T-helper 22 cell (primary cell): Measurements from ENCODE around the gene IL23A.
A peak's percentile ranks its signal among the peaks of the same experiment; 100 is the strongest.
"Not testable (repeated sequence)": the region's sequence is repeated elsewhere in the genome, so short reads cannot be mapped to it uniquely, and the experiment has no call there.

Source experiments
- DNase-seq: peaks from one replicate; pipeline ENCODE4 v3.0.0-alpha.2; 2020; ENCODE audit warnings: low read depth

The IL23A gene, protein sequence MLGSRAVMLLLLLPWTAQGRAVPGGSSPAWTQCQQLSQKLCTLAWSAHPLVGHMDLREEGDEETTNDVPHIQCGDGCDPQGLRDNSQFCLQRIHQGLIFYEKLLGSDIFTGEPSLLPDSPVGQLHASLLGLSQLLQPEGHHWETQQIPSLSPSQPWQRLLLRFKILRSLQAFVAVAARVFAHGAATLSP

GRCh38 chr12:56338308-56339157, at the start of gene IL23A:
TSS of gene IL23A (plus strand) at chr12:56338884. CDS start at chr12:56339045, 161 bp downstream.
- peak; percentile 92 for DNase-seq

DNA sequence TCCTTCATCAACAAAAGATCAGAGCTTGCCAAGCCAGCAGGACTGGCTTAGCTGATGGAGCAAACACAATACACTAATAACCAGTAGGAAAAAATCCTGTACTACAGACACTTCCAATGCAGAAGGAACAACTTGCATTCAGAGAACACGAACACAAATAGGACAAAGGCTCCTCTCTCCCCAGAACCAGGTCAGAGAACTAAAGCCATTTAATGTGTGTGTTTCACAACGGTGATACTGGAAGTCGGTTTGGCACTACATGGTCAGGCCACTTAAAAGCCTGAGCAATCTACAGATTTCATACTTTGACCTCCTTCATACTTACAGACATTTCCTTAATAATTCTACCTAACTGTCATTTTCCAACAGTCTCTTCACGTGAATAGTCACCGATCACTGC, 44.9 kb upstream of the IL23A start:
- DNase-seq = no peak

GRCh38 chr12:56296295-56296694, 42.4 kb upstream of the IL23A start:
- no peak for DNase-seq

DNA sequence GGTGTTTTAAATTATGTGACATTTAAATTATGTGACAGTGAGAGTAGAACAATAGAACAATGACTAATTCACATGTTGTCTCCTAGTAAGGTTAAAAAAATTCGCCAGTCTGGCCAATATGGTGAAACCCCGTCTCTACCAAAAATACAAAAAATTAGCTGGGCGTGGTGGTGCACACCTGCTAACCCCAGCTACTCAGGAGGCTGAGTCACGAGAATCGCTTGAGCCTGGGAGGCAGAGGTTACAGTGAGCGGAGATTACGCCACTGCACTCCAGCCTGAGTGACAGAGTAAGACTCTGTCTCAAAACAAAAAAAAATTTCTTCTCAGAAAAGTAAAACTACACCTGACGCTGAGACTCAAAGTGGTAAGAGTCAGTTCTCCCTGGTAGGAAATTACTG, 41.3 kb upstream of the IL23A start:
- no peak for DNase-seq

GRCh38 chr12:56298828-56299227, 39.9 kb upstream of the IL23A start:
- no peak for DNase-seq

DNA sequence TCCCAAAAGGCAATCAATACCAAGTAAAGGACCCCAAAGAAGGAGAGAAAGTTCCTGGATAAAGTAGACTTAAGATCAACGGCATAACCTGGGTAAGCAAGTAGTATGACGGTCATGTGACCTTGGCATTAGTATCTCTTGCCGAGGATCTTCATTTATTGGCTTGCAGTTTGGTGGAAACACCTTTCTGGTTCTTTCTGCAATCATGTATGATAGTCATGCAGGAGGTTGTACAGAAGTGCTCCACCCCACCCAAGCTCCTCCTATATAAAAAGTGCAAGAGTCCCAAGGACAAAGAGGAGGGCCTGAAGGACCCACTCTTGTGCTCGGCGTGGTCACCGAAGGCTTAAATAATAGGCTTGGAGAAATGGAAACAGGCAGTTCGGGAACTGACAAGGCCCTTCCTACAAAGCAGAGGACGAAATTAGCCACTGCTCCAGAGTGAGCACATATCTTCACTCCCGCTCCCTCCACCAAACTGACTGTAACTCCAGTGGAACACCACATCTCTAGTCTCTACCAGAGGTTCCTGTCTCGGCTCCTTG, 39.3 kb upstream of the IL23A start:
- DNase-seq = no peak

DNA sequence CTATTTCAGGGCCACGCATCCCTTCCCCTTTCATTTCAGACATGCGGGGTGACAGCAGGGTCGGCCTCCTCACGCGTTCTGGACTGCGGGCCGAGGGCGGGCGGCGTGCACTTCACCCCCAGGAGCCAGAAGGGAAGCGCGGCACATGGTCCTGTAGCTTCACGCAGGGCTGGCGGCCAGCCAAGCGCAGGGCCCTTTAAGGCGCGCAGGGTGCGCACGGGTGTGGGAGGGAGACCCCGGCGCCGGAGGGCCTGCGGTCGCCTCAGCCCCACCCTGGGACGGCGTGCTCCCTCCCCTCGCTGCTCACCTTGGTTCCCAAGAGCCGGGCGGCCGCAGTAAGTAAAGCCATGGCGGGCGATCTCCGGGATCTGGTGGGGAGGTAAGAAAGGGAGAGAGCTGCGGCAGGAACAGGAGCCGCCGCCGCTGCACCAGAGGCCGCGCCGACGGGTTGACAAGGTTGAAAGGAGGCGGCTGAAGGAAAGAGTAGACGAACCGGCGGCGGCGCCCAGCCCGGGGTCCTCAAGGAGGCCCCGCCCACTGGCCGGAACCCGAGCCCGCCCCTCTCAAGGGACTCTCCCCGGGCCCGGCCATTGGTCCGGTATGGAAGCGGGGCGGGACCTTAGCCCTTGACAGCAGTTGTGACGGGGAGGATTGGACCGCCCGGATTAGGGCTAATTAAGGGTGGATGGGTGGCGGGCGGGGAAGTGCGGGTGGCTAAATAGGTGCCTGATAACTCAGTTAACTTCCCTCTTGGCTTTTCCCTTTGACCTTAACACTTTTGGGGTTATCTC, 38.6 kb upstream of the IL23A start, which contains the start of gene CS:
TSS of gene CS (minus strand) at position 478 of the 791 bp plus-strand sequence. CDS start at position 349, 129 bp downstream.
- peak; percentile 98 for DNase-seq

- DNase-seq = no peak
Observed at GRCh38 chr12:56300644-56301464, 37.8 kb upstream of the IL23A start.

- no peak for DNase-seq
Observed at GRCh38 chr12:56304276-56304675, 34.4 kb upstream of the IL23A start.

- no peak for DNase-seq
Observed at GRCh38 chr12:56304872-56305590, 33.7 kb upstream of the IL23A start.

GRCh38 chr12:56307221-56307965, 31.3 kb upstream of the IL23A start:
- DNase-seq = no peak

- DNase-seq = no peak
Observed at GRCh38 chr12:56308714-56309113, 30.0 kb upstream of the IL23A start.

- DNase-seq = no peak
Observed at GRCh38 chr12:56311003-56311402, 27.7 kb upstream of the IL23A start.

GRCh38 chr12:56315249-56315621, 23.4 kb upstream of the IL23A start:
- no peak for DNase-seq

GRCh38 chr12:56315622-56316473, 22.8 kb upstream of the IL23A start, which contains the start of gene CNPY2:
TSS of gene CNPY2 (minus strand) at chr12:56315988. CDS start at chr12:56315217, 771 bp downstream.
- peak; percentile 93 for DNase-seq

- no peak for DNase-seq
Observed at GRCh38 chr12:56317675-56318074, 21.0 kb upstream of the IL23A start.

- no peak for DNase-seq
Observed at GRCh38 chr12:56321027-56321426, 17.7 kb upstream of the IL23A start.

DNA sequence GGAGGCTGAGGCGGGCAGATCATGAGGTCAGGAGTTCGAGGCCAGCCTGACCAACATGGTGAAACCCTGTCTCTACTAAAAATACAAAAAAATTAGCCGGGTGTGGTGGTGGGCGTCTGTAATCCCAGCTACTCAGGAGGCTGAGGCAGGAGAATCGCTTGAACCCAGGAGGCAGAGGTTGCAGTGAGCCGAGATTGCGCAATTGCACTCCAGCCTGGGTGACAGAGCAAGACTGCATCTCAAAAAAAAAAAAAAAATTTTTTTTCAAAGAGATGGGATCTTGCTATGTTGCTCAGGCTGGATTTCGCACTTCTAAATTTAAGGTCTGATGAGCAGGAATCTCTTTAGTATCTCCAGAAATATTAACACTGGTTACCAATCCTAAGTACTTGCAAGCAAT, 17.1 kb upstream of the IL23A start:
- DNase-seq = not testable (repeated sequence)

GRCh38 chr12:56324206-56324605, 14.5 kb upstream of the IL23A start:
- DNase-seq = no peak
